Measurements from ENCODE around the gene WDR90.

The WDR90 gene

DNA sequence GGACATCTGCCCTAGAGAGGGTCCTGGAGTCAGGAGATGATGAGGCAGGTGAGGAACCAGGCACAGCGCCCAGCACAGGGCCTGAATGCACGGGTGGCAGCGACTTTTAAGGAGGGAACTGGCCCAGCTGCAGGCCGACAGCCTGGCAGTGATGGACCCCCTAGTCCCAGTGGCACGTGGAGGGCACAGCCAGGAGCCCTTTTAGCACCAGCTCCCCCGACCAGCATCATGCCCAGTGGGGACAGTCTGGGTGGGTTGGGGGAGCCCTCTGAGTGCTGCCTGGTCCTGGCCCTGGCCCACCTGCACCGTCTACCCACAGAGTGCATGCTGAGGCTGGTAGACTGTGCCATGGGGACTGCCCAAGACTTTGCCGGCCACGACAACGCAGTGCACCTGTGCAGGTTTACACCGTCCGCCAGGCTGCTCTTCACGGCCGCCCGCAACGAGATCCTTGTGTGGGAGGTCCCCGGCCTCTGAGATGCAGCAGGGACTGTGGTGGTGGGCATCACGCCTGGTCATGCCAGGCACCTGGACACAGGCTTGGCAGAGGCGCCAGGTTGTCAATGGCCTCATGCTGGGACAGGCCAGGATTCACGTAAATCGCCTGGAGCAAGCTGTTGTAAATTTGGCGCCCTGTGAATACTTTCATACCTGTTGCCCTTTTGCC is 18.1 kb downstream of the WDR90 start:
- H3K4me2 ChIP-seq (ENCODE audit: low read depth, low read length, poor library complexity, severe bottlenecking), result peak overlapping the region; percentile 48
- H3K4me1 ChIP-seq (ENCODE audit: insufficient read depth, low read length, poor library complexity, severe bottlenecking), result peaks cover 5% of the 10 kb centered on the region
- TF ChIP-seq, protein P1, sequence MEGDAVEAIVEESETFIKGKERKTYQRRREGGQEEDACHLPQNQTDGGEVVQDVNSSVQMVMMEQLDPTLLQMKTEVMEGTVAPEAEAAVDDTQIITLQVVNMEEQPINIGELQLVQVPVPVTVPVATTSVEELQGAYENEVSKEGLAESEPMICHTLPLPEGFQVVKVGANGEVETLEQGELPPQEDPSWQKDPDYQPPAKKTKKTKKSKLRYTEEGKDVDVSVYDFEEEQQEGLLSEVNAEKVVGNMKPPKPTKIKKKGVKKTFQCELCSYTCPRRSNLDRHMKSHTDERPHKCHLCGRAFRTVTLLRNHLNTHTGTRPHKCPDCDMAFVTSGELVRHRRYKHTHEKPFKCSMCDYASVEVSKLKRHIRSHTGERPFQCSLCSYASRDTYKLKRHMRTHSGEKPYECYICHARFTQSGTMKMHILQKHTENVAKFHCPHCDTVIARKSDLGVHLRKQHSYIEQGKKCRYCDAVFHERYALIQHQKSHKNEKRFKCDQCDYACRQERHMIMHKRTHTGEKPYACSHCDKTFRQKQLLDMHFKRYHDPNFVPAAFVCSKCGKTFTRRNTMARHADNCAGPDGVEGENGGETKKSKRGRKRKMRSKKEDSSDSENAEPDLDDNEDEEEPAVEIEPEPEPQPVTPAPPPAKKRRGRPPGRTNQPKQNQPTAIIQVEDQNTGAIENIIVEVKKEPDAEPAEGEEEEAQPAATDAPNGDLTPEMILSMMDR (conservative IDR thresholded peaks at IDR 0.05; ENCODE audit: low read length), result no peak
- no peak for TF ChIP-seq EZH2phosphoT487 (IDR thresholded peaks at IDR 0.05; ENCODE audit: borderline replicate concordance)
- peak overlapping the region; percentile 90 for H3K9ac ChIP-seq (ENCODE audit: low read depth, low read length, poor library complexity, severe bottlenecking)
- H3K36me3 ChIP-seq (ENCODE audit: insufficient read depth, low read length), result no peaks in the 10 kb centered on the region
- no peaks in the 10 kb centered on the region for H3F3A ChIP-seq (ENCODE audit: low read depth)
- H4K20me1 ChIP-seq (ENCODE audit: insufficient read depth, low read length, poor library complexity, severe bottlenecking), result no peaks in the 10 kb centered on the region
- no peaks in the 10 kb centered on the region for H3K9me2 ChIP-seq (replicated peaks; ENCODE audit: low read depth, low read length)
- peak overlapping the region; percentile 72; the same call in 1 of the 2 replicates for H2AFZ ChIP-seq (ENCODE audit: low read length)
- H3K9me3 ChIP-seq (ENCODE audit: insufficient read depth, low read depth, low read length), result no peaks in the 10 kb centered on the region
- peak overlapping the region; percentile 80 for H3K4me3 ChIP-seq (ENCODE audit: low read length, poor library complexity, severe bottlenecking)
- no peaks in the 10 kb centered on the region for H3K27me3 ChIP-seq (ENCODE audit: insufficient read depth, low read length, poor library complexity, severe bottlenecking)
- H3K79me2 ChIP-seq (ENCODE audit: insufficient read depth, low read length), result peaks cover 17% of the 10 kb centered on the region; the same call in 1 of the 2 replicates

DNA sequence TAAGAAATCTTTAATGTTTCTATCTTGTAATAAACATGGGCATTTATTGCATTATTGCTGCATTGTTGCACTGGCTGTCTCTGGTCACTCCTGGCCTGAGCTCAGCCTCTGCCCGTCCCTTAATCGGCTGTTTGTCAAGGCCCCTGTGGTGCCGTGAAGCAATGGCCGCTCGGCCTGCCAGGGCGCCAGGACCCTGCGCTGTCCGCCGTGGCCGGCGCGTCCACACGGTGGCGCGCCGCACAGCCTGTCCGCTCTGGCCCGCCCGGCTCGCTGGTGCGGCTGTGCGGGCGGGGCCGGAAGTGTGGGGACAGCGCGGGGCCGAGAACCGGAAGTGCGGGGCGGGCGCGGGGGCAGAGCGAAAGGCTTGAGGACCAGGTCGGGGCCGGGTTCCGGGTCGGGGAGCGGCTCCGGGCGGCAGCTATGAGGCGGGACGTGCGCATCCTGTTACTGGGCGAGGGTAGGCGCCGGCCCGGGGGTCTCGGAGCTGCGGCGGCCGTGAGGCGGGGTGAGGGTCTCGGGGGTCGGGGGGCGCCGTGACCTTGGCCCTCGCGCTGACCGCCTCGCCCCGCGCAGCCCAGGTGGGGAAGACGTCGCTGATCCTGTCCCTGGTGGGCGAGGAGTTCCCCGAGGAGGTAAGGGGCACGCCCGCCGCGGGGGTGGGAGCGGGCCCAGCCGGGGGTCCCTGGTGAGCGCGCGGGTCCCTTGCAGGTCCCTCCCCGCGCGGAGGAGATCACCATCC is 18.8 kb downstream of the WDR90 start, which contains the start of gene RHOT2:
Gene RHOT2 (plus strand): TSS at position 353 of the 739 bp plus-strand sequence. CDS start 68 bp downstream, at position 421.
- H3K27me3 ChIP-seq (ENCODE audit: insufficient read depth, low read length, poor library complexity, severe bottlenecking), result no peaks in the 10 kb centered on the region
- no peaks in the 10 kb centered on the region for H3K36me3 ChIP-seq (ENCODE audit: insufficient read depth, low read length)

DNA sequence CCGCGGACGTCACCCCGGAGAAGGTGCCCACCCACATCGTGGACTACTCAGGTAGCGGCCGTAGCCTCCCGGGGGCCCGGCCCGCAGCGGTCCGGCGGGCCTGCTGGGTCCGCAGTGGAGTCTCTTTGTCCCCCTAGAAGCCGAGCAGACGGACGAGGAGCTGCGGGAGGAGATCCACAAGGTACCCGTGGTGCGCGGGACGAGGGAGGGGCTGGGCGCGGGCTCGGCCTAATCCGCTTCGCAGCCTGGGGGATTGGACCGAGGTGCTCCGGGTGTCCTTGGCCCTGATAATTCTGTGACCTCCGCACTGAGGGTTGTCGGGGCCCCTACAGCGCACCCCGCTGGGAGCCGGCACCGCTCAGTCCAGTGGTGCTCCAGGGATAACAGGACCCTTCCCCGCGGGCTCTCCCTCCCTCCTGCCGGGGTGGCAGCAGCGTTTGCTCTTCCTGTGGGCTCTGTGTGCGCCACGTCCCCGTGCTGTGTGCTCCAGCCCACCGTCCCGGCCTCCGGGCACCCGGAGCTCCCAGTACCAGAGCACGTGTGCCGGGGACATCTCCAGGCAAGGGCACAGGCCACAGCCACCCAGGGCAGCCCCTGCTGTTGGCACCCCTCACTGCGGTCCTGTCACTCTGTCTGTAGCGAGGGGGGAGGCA is 19.5 kb downstream of the WDR90 start:
- Histone ChIP-seq H3K36me3 (ENCODE audit: insufficient read depth, low read length) (no peaks in the 10 kb centered on the region), H3K79me2 (ENCODE audit: insufficient read depth, low read length) (peaks cover 17% of the 10 kb centered on the region; the same call in 1 of the 2 replicates), H3K9me2 (replicated peaks; ENCODE audit: low read depth, low read length) (no peaks in the 10 kb centered on the region), H3K27me3 (ENCODE audit: insufficient read depth, low read length, poor library complexity, severe bottlenecking) (no peaks in the 10 kb centered on the region), H4K20me1 (ENCODE audit: insufficient read depth, low read length, poor library complexity, severe bottlenecking) (no peaks in the 10 kb centered on the region), H3K9ac (ENCODE audit: low read depth, low read length, poor library complexity, severe bottlenecking) (peak overlapping the region; percentile 90), H3F3A (ENCODE audit: low read depth) (no peaks in the 10 kb centered on the region), H2AFZ (ENCODE audit: low read length) (0 out of 2 replicates have a peak overlapping the region, but pooled peaks have one; percentile 45), H3K4me1 (ENCODE audit: insufficient read depth, low read length, poor library complexity, severe bottlenecking) (peaks cover 5% of the 10 kb centered on the region), H3K9me3 (ENCODE audit: insufficient read depth, low read depth, low read length) (no peaks in the 10 kb centered on the region), H3K4me3 (ENCODE audit: low read length, poor library complexity, severe bottlenecking) (peak overlapping the region; percentile 80), H3K4me2 (ENCODE audit: low read depth, low read length, poor library complexity, severe bottlenecking) (peak overlapping the region; percentile 67)
- TF ChIP-seq EZH2phosphoT487 (IDR thresholded peaks at IDR 0.05; ENCODE audit: borderline replicate concordance), result no peak
- TF ChIP-seq, protein P1 (conservative IDR thresholded peaks at IDR 0.05; ENCODE audit: low read length), result no peak

More for the DNA sequence above, 18.8 kb downstream of the WDR90 start, which contains the start of gene RHOT2:
- Histone ChIP-seq H3K9me2 (replicated peaks; ENCODE audit: low read depth, low read length) (no peaks in the 10 kb centered on the region), H3K9ac (ENCODE audit: low read depth, low read length, poor library complexity, severe bottlenecking) (peak within 1 kb of the TSS; percentile 90), H3K4me1 (ENCODE audit: insufficient read depth, low read length, poor library complexity, severe bottlenecking) (peaks cover 5% of the 10 kb centered on the region), H4K20me1 (ENCODE audit: insufficient read depth, low read length, poor library complexity, severe bottlenecking) (no peaks in the 10 kb centered on the region), H3K9me3 (ENCODE audit: insufficient read depth, low read depth, low read length) (no peaks in the 10 kb centered on the region), H2AFZ (ENCODE audit: low read length) (peak within 1 kb of the TSS; percentile 72; the same call in 1 of the 2 replicates), H3K4me2 (ENCODE audit: low read depth, low read length, poor library complexity, severe bottlenecking) (peak within 1 kb of the TSS; percentile 67), H3F3A (ENCODE audit: low read depth) (no peaks in the 10 kb centered on the region), H3K4me3 (ENCODE audit: low read length, poor library complexity, severe bottlenecking) (peak within 1 kb of the TSS; percentile 80), H3K79me2 (ENCODE audit: insufficient read depth, low read length) (peaks cover 17% of the 10 kb centered on the region; the same call in 1 of the 2 replicates)
- TF ChIP-seq, protein P1 (conservative IDR thresholded peaks at IDR 0.05; ENCODE audit: low read length), result peak; percentile 60
- TF ChIP-seq EZH2phosphoT487 (IDR thresholded peaks at IDR 0.05; ENCODE audit: borderline replicate concordance), result no peak
